ENCODE measurements around the gene SYCE3. TPM values are rescaled to one million over a fixed set of nuclear protein-coding genes. Genes with fewer than 3 reads are reported as not detected.
A peak's percentile ranks its signal among the peaks of the same experiment; 100 is the strongest.

SYCE3 gene
- total and polyA plus RNA-seq, 3 experiments from 2014 or later, result not detected

DNA sequence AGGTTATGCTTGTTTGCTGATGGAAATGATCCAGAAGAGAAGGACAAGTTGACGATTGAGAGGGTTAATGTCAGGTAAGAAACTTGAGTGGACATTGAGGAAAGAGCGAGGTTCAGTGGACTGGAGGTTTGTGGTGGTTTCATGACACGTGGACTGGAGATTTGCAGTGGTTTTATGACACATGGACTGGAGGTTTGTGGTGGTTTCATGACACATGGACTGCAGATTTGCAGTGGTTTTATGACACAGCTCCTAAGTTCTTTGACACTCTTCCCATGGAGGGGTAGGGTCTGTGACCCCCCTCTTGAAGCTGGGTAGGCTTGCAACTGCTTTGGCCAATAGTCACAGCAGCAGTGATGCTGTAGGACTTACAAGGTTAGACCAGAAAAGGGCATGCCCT, 32.5 kb upstream of the SYCE3 start:
- H3K4me1 Mint-ChIP-seq, result peaks cover 0 to 6% (median 4%) of the 10 kb centered on the region in 3 donors
- peaks cover 6% of the 10 kb centered on the region for H3K27me3 ChIP-seq (ENCODE audit: insufficient read depth, low read length, poor library complexity, severe bottlenecking)
- H3K4me1 ChIP-seq (ENCODE audit: insufficient read depth, low read length), result no peaks in the 10 kb centered on the region
- POLR2A ChIA-PET, result no interaction called here
- H3K36me3 ChIP-seq (ENCODE audit: insufficient read depth, low read length), result no peaks in the 10 kb centered on the region
- CTCF ChIA-PET, result no interaction called here
- no peaks in the 10 kb centered on the region for H3K9me3 Mint-ChIP-seq
- H3K36me3 Mint-ChIP-seq, result peaks cover 2 to 14% (median 7%) of the 10 kb centered on the region in 3 donors
- no peak overlapping the region for H3K27ac ChIP-seq (ENCODE audit: low read depth, low read length)
- H3K4me3 Mint-ChIP-seq, result no peak overlapping the region
- H3K27ac Mint-ChIP-seq, result no peak overlapping the region
- H3K9me3 ChIP-seq (ENCODE audit: low read length), result no peaks in the 10 kb centered on the region
- H3K27me3 Mint-ChIP-seq, result peaks cover 14 to 18% of the 10 kb centered on the region in 2 donors
- no peak for DNase-seq
- H3K4me3 ChIP-seq (ENCODE audit: low read length), result no peak overlapping the region

DNA sequence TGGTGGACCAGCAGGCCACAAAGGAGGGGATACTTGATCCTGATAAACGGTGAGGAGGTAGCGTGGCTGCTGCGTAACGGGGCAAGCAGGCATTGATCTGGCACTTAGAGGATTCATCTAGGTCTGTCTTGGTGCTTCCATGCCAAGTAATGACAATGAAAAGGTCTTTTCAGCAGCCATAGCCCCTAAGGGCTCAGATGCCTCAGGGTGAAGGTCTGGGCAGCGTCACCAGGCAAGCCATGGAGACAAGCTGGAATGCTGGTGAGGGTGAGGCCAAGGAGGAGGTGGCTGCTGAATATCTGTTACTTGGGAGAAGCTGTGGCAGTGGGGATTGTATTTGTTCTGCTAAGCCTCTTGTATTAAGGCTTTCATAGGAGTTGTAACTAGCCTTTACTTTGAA, 24.7 kb upstream of the SYCE3 start:
- H3K27me3 ChIP-seq (ENCODE audit: insufficient read depth, low read length, poor library complexity, severe bottlenecking), result no peaks in the 10 kb centered on the region
- Mint-ChIP-seq H3K4me3 (no peak overlapping the region), H3K27ac (no peak overlapping the region), H3K36me3 (peaks cover 0 to 3% (median 1%) of the 10 kb centered on the region in 3 donors), H3K27me3 (no peaks in the 10 kb centered on the region), H3K9me3 (no peaks in the 10 kb centered on the region), H3K4me1 (peaks cover 7 to 15% (median 8%) of the 10 kb centered on the region in 3 donors)
- CTCF ChIA-PET, result interaction anchor here (0.9 kb wide), 1 partner anchor 33 kb away, joined by 4 read pairs; no protein-coding TSS in a partner anchor
- no peaks in the 10 kb centered on the region for H3K36me3 ChIP-seq (ENCODE audit: insufficient read depth, low read length)
- POLR2A ChIA-PET, result no interaction called here
- H3K4me3 ChIP-seq (ENCODE audit: low read length), result no peak overlapping the region
- H3K9me3 ChIP-seq (ENCODE audit: low read length), result no peaks in the 10 kb centered on the region
- H3K27ac ChIP-seq (ENCODE audit: low read depth, low read length), result no peak overlapping the region
- H3K4me1 ChIP-seq (ENCODE audit: insufficient read depth, low read length), result peaks cover 8% of the 10 kb centered on the region
- DNase-seq, result no peak

DNA sequence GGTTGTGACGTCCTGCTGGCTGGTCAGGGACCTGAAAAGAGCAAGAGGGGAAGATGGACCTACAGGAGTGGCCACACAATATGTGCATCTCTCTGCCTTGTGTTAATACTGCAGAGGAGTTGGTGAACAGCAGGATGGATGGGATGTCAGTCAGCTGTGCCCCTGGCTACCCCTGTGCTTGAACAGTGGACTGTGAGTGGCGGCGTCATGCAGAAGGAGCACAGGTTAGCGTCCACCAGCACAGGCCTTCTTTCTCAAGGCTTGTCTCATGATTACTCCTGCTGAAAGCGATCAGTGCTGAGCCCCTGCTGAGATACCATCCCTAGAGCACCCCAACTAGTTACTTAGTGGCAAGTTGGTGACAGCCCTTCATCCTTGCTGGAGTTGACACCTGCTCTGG, 23.7 kb upstream of the SYCE3 start:
- Mint-ChIP-seq H3K27ac (peak overlapping the region in 1 of 8 donors; percentile 33), H3K4me3 (no peak overlapping the region), H3K4me1 (peaks cover 8 to 22% (median 10%) of the 10 kb centered on the region in 3 donors), H3K36me3 (peaks cover 0 to 7% (median 0%) of the 10 kb centered on the region in 3 donors), H3K9me3 (no peaks in the 10 kb centered on the region), H3K27me3 (no peaks in the 10 kb centered on the region)
- ChIA-PET POLR2A (no interaction called here), CTCF (interaction anchor here (0.9 kb wide), 1 partner anchor 34 kb away, joined by 4 read pairs; no protein-coding TSS in a partner anchor)
- DNase-seq, result no peak
- H3K27ac ChIP-seq (ENCODE audit: low read depth, low read length), result no peak overlapping the region
- H3K4me1 ChIP-seq (ENCODE audit: insufficient read depth, low read length), result peaks cover 14% of the 10 kb centered on the region
- H3K9me3 ChIP-seq (ENCODE audit: low read length), result no peaks in the 10 kb centered on the region
- H3K4me3 ChIP-seq (ENCODE audit: low read length), result no peak overlapping the region
- H3K36me3 ChIP-seq (ENCODE audit: insufficient read depth, low read length), result no peaks in the 10 kb centered on the region
- H3K27me3 ChIP-seq (ENCODE audit: insufficient read depth, low read length, poor library complexity, severe bottlenecking), result no peaks in the 10 kb centered on the region

DNA sequence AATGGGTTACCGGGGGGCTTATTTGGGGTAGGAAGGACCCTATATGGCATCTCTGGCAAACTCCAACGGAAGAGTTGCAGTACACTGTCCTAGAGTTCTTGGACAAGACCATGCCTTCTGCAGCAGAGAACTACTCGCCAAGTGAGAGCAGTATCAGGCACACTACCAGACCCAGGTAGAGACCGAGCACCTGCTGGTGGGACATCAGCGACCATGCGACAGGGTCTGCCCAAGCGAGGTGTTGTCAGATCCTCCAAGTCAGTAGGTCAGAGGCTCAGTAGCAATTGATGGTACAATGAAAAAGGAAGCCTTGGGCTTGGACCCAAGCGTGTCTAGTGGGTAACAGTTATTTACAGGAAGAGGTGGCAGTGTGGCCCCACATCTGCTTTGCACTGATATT, 23.1 kb upstream of the SYCE3 start:
- Histone ChIP-seq H3K9me3 (ENCODE audit: low read length) (no peaks in the 10 kb centered on the region), H3K4me1 (ENCODE audit: insufficient read depth, low read length) (peaks cover 19% of the 10 kb centered on the region), H3K27me3 (ENCODE audit: insufficient read depth, low read length, poor library complexity, severe bottlenecking) (no peaks in the 10 kb centered on the region), H3K36me3 (ENCODE audit: insufficient read depth, low read length) (no peaks in the 10 kb centered on the region), H3K4me3 (ENCODE audit: low read length) (no peak overlapping the region), H3K27ac (ENCODE audit: low read depth, low read length) (no peak overlapping the region)
- peaks cover 8 to 26% (median 10%) of the 10 kb centered on the region in 3 donors for H3K4me1 Mint-ChIP-seq
- H3K36me3 Mint-ChIP-seq, result peaks cover 0 to 7% (median 0%) of the 10 kb centered on the region in 3 donors
- ChIA-PET POLR2A (no interaction called here), CTCF (no interaction called here)
- peak overlapping the region in 1 of 8 donors; percentile 34 for H3K27ac Mint-ChIP-seq
- H3K4me3 Mint-ChIP-seq, result no peak overlapping the region
- DNase-seq, result peak in 1 of 5 donors; percentile 31
- H3K9me3 Mint-ChIP-seq, result no peaks in the 10 kb centered on the region
- no peaks in the 10 kb centered on the region for H3K27me3 Mint-ChIP-seq

DNA sequence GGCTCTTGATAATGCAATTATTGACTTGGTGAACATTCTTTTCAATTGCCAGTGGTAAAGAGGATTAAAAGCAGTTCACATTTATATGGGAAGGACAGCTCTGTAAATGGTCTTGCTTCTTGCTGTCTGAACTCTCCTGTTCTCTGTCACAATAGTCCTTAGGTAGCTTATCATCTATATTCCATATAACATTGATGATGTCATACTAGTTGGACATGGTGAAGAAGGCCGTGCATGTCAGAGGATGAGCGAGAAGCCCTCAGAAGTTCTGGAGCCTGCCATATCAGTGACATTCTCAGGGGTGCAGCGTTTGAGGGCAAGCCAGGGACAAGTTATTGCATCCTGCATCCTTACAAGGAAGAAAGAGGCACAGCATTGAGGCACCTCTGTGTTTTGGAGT, 22.5 kb upstream of the SYCE3 start:
- Mint-ChIP-seq H3K27me3 (no peaks in the 10 kb centered on the region), H3K36me3 (peaks cover 0 to 12% (median 0%) of the 10 kb centered on the region in 3 donors), H3K9me3 (no peaks in the 10 kb centered on the region), H3K4me1 (peaks cover 8 to 29% (median 13%) of the 10 kb centered on the region in 3 donors), H3K4me3 (peak overlapping the region in 2 of 7 donors; percentile 15 to 59), H3K27ac (peak overlapping the region in 1 of 8 donors; percentile 41)
- ChIA-PET POLR2A (no interaction called here), CTCF (interaction anchor here (1.0 to 1.4 kb wide), 2 partner anchors 22 to 60 kb away, joined by 4 to 6 read pairs; partner anchors contain the start of genes SCO2 and SYCE3)
- H3K36me3 ChIP-seq (ENCODE audit: insufficient read depth, low read length), result peaks cover 1% of the 10 kb centered on the region
- no peak for DNase-seq
- no peak overlapping the region for H3K4me3 ChIP-seq (ENCODE audit: low read length)
- peaks cover 19% of the 10 kb centered on the region for H3K4me1 ChIP-seq (ENCODE audit: insufficient read depth, low read length)
- no peaks in the 10 kb centered on the region for H3K27me3 ChIP-seq (ENCODE audit: insufficient read depth, low read length, poor library complexity, severe bottlenecking)
- no peak overlapping the region for H3K27ac ChIP-seq (ENCODE audit: low read depth, low read length)
- H3K9me3 ChIP-seq (ENCODE audit: low read length), result no peaks in the 10 kb centered on the region

DNA sequence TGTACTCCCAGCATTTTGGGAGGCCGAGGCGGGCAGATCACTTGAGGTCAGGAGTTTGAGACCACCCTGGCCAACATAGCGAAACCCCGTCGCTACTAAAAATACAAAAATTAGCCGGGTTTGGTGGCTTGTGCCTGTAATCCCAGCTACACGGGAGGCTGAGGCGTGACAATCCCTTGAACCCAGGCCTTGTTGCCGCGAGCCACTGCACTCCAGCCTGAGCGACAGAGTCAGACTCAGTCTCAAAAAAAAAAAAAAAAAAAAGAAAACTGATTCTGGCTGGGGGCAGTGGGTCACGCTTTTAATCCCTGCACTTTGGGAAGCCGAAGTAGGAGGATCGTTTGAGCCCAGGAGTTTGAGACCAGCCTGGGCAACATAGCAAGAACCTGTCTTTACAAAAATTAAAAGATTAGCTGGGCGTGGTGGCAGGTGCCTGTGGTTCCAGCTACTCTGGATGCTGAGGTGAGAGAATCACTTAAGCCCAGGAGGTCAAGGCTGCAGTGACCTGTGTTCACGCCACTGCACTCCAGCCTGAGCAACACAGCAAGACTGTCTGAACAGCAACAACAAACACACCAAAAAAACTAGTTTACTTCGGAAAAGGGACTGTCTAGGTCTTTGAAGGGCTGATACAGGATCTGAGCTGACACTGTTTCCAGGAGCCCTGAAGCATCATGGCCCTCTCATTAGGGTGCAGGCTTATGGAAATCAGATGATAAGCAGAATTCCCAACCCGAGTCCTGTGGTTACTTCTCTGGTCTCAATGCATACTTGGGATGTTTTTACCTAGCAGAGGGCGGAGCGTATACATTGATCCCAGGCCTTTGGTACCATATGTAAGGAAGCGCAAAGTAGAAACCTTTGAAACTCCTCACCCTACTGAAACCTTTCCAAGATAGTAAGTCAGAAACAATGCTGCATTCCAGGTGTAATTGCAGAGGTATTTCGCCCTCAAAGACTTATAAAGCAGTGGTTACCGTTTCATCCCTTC, 21.7 kb upstream of the SYCE3 start:
- no peak overlapping the region for H3K27ac Mint-ChIP-seq
- DNase-seq, result no peak

DNA sequence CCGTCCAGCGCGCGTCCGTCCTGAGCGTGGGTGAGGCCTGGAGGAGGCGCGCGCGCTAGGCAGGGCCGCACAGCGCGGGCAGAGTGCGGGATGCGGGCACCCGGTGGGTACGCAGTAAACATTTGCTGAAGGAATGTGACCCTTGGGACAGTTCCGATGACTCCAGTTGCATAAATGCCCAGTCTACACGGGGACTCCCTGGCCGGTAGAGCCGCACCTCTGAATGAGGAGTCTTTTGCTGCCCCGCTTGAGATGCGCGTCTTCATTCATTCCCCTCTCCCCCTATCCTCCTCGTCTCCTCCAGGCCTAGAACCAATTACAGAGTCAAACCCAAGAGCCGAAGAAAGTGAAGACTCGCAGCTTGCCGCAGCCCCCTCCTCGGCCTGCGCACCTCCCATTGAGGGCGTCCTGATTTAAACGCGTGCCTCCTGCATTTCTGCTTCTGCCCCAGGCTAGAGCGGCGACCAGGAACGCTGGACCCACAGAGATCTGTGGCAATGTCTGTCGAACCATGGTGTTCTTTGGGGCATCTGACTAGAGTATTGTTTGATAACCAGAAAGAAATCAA, 20.7 kb upstream of the SYCE3 start:
- no peaks in the 10 kb centered on the region for H3K9me3 Mint-ChIP-seq
- Histone ChIP-seq H3K4me3 (ENCODE audit: low read length) (peak overlapping the region; percentile 89), H3K27me3 (ENCODE audit: insufficient read depth, low read length, poor library complexity, severe bottlenecking) (no peaks in the 10 kb centered on the region), H3K36me3 (ENCODE audit: insufficient read depth, low read length) (peaks cover 5% of the 10 kb centered on the region), H3K9me3 (ENCODE audit: low read length) (no peaks in the 10 kb centered on the region), H3K4me1 (ENCODE audit: insufficient read depth, low read length) (peaks cover 19% of the 10 kb centered on the region), H3K27ac (ENCODE audit: low read depth, low read length) (peak overlapping the region; percentile 54)
- no peaks in the 10 kb centered on the region for H3K27me3 Mint-ChIP-seq
- peaks cover 0 to 22% (median 0%) of the 10 kb centered on the region in 3 donors for H3K36me3 Mint-ChIP-seq
- peak overlapping the region in 7 of 8 donors; percentile 55 to 88 (median 73) for H3K27ac Mint-ChIP-seq
- H3K4me3 Mint-ChIP-seq, result peak overlapping the region; percentile 80 to 98 (median 92)
- ChIA-PET POLR2A (interaction anchor here (0.9 to 1.9 kb wide), 4 partner anchors 38 to 86 kb away, joined by 3 to 12 read pairs (median 5); partner anchors contain the start of genes LMF2, NCAPH2 and SCO2), CTCF (interaction anchor here (1.1 to 2.9 kb wide), 3 partner anchors 18 to 38 kb away, joined by 4 to 18 read pairs (median 5); partner anchors contain the start of gene SYCE3)
- DNase-seq, result no peak
- H3K4me1 Mint-ChIP-seq, result peaks cover 11 to 32% (median 17%) of the 10 kb centered on the region in 3 donors

More for the DNA sequence above, 21.7 kb upstream of the SYCE3 start:
- Histone ChIP-seq H3K27me3 (ENCODE audit: insufficient read depth, low read length, poor library complexity, severe bottlenecking) (no peaks in the 10 kb centered on the region), H3K9me3 (ENCODE audit: low read length) (no peaks in the 10 kb centered on the region), H3K4me3 (ENCODE audit: low read length) (no peak overlapping the region), H3K36me3 (ENCODE audit: insufficient read depth, low read length) (peaks cover 5% of the 10 kb centered on the region), H3K4me1 (ENCODE audit: insufficient read depth, low read length) (peaks cover 19% of the 10 kb centered on the region), H3K27ac (ENCODE audit: low read depth, low read length) (no peak overlapping the region)
- Mint-ChIP-seq H3K9me3 (no peaks in the 10 kb centered on the region), H3K4me3 (peak overlapping the region; percentile 15 to 94 (median 80)), H3K27me3 (no peaks in the 10 kb centered on the region), H3K4me1 (peaks cover 11 to 32% (median 17%) of the 10 kb centered on the region in 3 donors), H3K36me3 (peaks cover 0 to 18% (median 0%) of the 10 kb centered on the region in 3 donors)
- ChIA-PET POLR2A (no interaction called here), CTCF (interaction anchor here (1.0 to 1.4 kb wide), 2 partner anchors 22 to 59 kb away, joined by 4 to 6 read pairs; partner anchors contain the start of genes SCO2 and SYCE3)
